Measurements from ENCODE around the gene OBSCN. TPM values are rescaled to one million over a fixed set of nuclear protein-coding genes. Genes with fewer than 3 reads are reported as not detected.

OBSCN gene, protein sequence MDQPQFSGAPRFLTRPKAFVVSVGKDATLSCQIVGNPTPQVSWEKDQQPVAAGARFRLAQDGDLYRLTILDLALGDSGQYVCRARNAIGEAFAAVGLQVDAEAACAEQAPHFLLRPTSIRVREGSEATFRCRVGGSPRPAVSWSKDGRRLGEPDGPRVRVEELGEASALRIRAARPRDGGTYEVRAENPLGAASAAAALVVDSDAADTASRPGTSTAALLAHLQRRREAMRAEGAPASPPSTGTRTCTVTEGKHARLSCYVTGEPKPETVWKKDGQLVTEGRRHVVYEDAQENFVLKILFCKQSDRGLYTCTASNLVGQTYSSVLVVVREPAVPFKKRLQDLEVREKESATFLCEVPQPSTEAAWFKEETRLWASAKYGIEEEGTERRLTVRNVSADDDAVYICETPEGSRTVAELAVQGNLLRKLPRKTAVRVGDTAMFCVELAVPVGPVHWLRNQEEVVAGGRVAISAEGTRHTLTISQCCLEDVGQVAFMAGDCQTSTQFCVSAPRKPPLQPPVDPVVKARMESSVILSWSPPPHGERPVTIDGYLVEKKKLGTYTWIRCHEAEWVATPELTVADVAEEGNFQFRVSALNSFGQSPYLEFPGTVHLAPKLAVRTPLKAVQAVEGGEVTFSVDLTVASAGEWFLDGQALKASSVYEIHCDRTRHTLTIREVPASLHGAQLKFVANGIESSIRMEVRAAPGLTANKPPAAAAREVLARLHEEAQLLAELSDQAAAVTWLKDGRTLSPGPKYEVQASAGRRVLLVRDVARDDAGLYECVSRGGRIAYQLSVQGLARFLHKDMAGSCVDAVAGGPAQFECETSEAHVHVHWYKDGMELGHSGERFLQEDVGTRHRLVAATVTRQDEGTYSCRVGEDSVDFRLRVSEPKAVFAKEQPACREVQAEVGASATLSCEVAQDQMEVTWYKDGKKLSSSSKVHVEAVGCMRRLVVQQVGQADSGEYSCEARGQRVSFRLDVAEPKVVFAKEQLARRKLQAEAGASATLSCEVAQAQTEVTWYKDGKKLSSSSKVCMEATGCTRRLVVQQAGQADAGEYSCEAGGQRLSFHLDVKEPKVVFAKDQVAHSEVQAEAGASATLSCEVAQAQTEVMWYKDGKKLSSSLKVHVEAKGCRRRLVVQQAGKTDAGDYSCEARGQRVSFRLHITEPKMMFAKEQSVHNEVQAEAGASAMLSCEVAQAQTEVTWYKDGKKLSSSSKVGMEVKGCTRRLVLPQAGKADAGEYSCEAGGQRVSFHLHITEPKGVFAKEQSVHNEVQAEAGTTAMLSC (N-terminal part only)
- total RNA-seq (ENCODE audit: unreplicated experiment), result 16.9 TPM
- long read RNA-seq, partial matches to known transcripts, result 1 of 2 reads
- long read RNA-seq, other reads (novel, unspliced or antisense), result 1 of 2 reads

DNA sequence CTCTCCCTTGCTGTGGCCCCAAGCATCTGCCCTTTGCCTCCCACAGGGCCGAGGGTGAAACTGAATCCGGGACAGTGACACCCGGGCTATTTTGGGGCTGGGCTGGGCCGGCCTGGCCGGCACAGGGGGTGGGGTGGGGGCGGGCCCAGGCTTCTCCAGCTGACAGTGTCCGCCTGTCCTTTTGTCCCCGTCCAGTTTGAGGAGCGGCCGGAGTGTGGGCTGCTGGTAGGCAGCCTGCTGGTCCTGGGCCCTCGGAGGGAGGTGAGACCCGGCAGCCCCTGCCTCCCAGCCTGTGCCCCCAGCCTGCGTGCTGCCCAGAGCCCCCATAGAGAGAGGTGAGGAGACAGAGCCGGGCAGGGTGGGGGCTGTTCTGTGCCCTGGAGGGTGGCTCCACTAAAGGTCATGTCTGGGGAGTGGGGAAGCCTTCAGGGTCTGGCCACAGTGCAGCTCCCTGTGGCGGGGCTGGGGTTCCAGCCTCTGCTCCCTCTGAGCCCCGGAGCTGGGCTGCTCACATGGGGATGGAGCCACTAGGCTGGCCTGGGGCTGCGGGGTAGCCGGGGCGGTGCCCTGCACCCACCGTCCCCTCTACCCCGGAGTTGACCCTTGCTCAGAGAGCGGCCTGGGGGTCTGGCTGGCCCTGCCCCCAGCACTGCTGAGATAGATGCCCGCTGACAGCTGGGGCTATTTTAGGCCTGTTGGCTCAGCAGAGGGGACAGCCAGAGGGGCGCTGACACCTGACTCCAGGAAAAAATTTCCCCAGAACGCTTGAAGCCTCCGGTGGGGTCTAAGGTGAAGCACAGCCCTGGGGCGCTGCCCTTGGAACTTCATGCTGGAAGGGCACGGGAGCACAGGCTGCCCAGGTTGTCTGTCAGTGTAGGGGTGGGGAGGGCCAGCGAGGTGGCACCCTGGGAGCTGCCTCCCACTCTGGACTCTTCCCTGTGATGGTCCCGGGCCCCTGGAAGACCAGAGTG, at the start of gene OBSCN:
TSS of gene OBSCN (plus strand) at position 194 of the 971 bp plus-strand sequence. CDS start 3,740 bp downstream, outside the sequence.
- Mint-ChIP-seq H3K36me3 (ENCODE audit: low read depth, unreplicated experiment) (no peaks in the 10 kb centered on the region), H3K4me1 (ENCODE audit: unreplicated experiment) (no peaks in the 10 kb centered on the region), H3K27me3 (ENCODE audit: unreplicated experiment) (peaks cover 5% of the 10 kb centered on the region), H3K9me3 (ENCODE audit: unreplicated experiment) (no peaks in the 10 kb centered on the region), H3K27ac (ENCODE audit: unreplicated experiment) (no peak within 1 kb of the TSS), H3K4me3 (ENCODE audit: unreplicated experiment) (no peak within 1 kb of the TSS)
- TF ChIP-seq, protein P1, sequence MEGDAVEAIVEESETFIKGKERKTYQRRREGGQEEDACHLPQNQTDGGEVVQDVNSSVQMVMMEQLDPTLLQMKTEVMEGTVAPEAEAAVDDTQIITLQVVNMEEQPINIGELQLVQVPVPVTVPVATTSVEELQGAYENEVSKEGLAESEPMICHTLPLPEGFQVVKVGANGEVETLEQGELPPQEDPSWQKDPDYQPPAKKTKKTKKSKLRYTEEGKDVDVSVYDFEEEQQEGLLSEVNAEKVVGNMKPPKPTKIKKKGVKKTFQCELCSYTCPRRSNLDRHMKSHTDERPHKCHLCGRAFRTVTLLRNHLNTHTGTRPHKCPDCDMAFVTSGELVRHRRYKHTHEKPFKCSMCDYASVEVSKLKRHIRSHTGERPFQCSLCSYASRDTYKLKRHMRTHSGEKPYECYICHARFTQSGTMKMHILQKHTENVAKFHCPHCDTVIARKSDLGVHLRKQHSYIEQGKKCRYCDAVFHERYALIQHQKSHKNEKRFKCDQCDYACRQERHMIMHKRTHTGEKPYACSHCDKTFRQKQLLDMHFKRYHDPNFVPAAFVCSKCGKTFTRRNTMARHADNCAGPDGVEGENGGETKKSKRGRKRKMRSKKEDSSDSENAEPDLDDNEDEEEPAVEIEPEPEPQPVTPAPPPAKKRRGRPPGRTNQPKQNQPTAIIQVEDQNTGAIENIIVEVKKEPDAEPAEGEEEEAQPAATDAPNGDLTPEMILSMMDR (IDR thresholded peaks at IDR 0.05; ENCODE audit: unreplicated experiment), result no peak
- DNase-seq (ENCODE audit: low spot score), result no peak

DNA sequence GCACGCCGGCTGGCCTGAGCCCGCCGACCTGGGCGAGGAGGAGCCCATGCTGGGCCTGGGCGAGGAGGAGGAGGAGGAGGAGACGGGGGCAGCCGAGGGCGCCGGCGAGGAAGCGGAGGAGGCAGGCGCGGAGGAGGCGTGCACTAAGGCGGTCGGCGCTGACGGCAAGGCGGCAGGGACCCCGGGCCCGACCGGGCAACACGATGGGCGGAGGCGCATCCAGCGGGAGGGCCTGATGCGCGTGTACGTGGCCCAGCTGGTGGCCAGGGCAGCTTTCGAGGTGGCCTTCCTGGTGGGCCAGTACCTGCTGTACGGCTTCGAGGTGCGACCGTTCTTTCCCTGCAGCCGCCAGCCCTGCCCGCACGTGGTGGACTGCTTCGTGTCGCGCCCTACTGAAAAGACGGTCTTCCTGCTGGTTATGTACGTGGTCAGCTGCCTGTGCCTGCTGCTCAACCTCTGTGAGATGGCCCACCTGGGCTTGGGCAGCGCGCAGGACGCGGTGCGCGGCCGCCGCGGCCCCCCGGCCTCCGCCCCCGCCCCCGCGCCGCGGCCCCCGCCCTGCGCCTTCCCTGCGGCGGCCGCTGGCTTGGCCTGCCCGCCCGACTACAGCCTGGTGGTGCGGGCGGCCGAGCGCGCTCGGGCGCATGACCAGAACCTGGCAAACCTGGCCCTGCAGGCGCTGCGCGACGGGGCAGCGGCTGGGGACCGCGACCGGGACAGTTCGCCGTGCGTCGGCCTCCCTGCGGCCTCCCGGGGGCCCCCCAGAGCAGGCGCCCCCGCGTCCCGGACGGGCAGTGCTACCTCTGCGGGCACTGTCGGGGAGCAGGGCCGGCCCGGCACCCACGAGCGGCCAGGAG, 49.5 kb upstream of the OBSCN start:
- H3K27me3 Mint-ChIP-seq (ENCODE audit: unreplicated experiment), result peaks cover 7% of the 10 kb centered on the region
- no peak overlapping the region for H3K27ac Mint-ChIP-seq (ENCODE audit: unreplicated experiment)

DNA sequence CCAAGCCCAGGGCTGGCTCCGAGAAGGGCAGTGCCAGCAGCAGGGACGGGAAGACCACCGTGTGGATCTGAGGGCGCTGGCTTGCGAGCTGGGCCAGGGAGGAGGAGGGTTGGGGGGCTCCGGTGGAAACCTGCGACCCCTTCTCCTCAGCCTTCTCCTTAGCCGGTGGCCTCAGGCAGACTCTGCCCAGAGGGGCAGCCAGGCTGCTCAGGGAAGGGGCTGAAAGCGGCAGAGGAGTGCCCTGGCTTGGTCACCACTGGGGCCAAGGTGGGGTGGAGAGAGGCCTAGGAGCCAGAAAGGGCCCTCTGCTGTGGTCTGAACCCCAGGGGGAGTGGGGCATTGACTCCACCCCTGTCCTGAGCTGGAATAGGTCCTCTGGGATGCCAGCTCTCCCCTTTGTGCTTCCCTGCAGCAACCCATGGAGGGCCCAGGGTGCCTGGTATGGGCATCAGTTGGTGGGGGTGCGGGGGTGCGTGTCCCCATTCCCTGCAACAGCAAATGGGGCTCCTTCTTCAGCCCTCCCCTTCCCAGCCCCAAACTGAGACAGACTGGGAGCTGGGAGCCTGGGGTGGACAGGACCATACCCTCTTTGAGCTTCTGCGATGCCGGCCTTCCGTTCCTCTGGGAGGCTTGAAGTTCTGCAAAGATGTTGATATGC, 48.7 kb upstream of the OBSCN start:
- Mint-ChIP-seq H3K36me3 (ENCODE audit: low read depth, unreplicated experiment) (no peaks in the 10 kb centered on the region), H3K4me1 (ENCODE audit: unreplicated experiment) (peaks cover 30% of the 10 kb centered on the region), H3K9me3 (ENCODE audit: unreplicated experiment) (no peaks in the 10 kb centered on the region), H3K4me3 (ENCODE audit: unreplicated experiment) (no peak overlapping the region), H3K27me3 (ENCODE audit: unreplicated experiment) (peaks cover 6% of the 10 kb centered on the region), H3K27ac (ENCODE audit: unreplicated experiment) (peak overlapping the region; percentile 72)
- TF ChIP-seq, protein P1 (IDR thresholded peaks at IDR 0.05; ENCODE audit: unreplicated experiment), result no peak
- DNase-seq (ENCODE audit: low spot score), result no peak

More for the DNA sequence above, 49.5 kb upstream of the OBSCN start:
- DNase-seq (ENCODE audit: low spot score), result no peak
- no peaks in the 10 kb centered on the region for H3K36me3 Mint-ChIP-seq (ENCODE audit: low read depth, unreplicated experiment)
- no peaks in the 10 kb centered on the region for H3K9me3 Mint-ChIP-seq (ENCODE audit: unreplicated experiment)
- TF ChIP-seq, protein P1 (IDR thresholded peaks at IDR 0.05; ENCODE audit: unreplicated experiment), result no peak
- no peak overlapping the region for H3K4me3 Mint-ChIP-seq (ENCODE audit: unreplicated experiment)
- H3K4me1 Mint-ChIP-seq (ENCODE audit: unreplicated experiment), result peaks cover 25% of the 10 kb centered on the region
